Gastrocnemius medialis (tissue), 4 donors: ENCODE data around the gene TIA1. TPM values are rescaled to one million over a fixed set of nuclear protein-coding genes. Genes with fewer than 3 reads are reported as not detected.
A peak's percentile ranks its signal among the peaks of the same experiment; 100 is the strongest.

ENCODE experiments used
- ATAC-seq, 2 donors: fragments of 150-250 bp; one replicate each; pipeline ENCODE4 v1.9.1; 2016
- DNase-seq, 2 donors: peaks; one replicate each; pipeline ENCODE4 v3.0.0-alpha.2; 2019
- H3K27ac ChIP-seq, 4 donors: fragments of 200-600 bp; sonication (generic); 1 replicate in 1 of 4; 2 replicates in 3 of 4; pipeline ENCODE4 v1.5.1; 2016 to 2018; ENCODE audit warnings: mild to moderate bottlenecking in 2 of 4, moderate library complexity in 1 of 4
- H3K27me3 ChIP-seq, 3 donors: fragments of 200-600 bp; sonication (generic) in 2 of 3; 1 replicate in 1 of 3; 2 replicates in 2 of 3; pipeline versions ENCODE4 v1.5.1 to v1.6.0; 2016 to 2019; ENCODE audit warnings: mild to moderate bottlenecking in 1 of 3, moderate library complexity in 1 of 3
- H3K36me3 ChIP-seq, 2 donors: fragments of 200-600 bp; sonication (generic) in 1 of 2; one replicate each; pipeline ENCODE4 v1.5.1; 2017 to 2018
- H3K4me1 ChIP-seq, 2 donors: fragments of 200-600 bp; sonication (generic) in 1 of 2; one replicate each; pipeline ENCODE4 v1.5.1; 2016 to 2017; ENCODE audit warnings: mild to moderate bottlenecking in 2 of 2
- H3K4me3 ChIP-seq, 4 donors: fragments of 200-600 bp; sonication (generic) in 3 of 4; 1 replicate in 1 of 4; 2 replicates in 3 of 4; pipeline ENCODE4 v1.5.1; 2016 to 2019; ENCODE audit warnings: mild to moderate bottlenecking in 2 of 4
- H3K9me3 ChIP-seq, 3 donors: fragments of 200-600 bp; sonication (generic) in 2 of 3; 1 replicate in 1 of 3; 2 replicates in 2 of 3; pipeline ENCODE4 v1.5.1; 2016 to 2019
- CTCF ChIP-seq, 5 experiments: fragments of 450-650 bp in 3 of 5; fragments of 200-600 bp in 2 of 5; sonication (generic) in 2 of 5; IDR thresholded peaks in 4 of 5; conservative IDR thresholded peaks in 1 of 5; 1 replicate in 4 of 5; 2 replicates in 1 of 5; pipeline ENCODE4 v1.5.1; 2016 to 2019; ENCODE audit warnings: antibody characterized with exemption in 5 of 5, mild to moderate bottlenecking in 3 of 5, moderate library complexity in 3 of 5
- POLR2A ChIP-seq, 2 donors: fragments of 450-650 bp; IDR thresholded peaks; one replicate each; pipeline ENCODE4 v1.6.1; 2017; ENCODE audit warnings: antibody characterized with exemption in 2 of 2, mild to moderate bottlenecking in 2 of 2, moderate library complexity in 2 of 2
- in situ Hi-C, 4 donors: fragments of 200-750 bp; cut with MboI; loops; one replicate each; pipeline versions ENCODE4 v1.15.0 to v1.8.0; 2017; ENCODE audit warnings: low sequenced_read_pairs in 4 of 4
- intact Hi-C: fragments of 100-400 bp; cut with DNase I; formaldehyde crosslinking; loops from one replicate; pipeline ENCODE4 v1.15.1; 2023; ENCODE audit warnings: low total_unique reads
- total RNA-seq, 4 donors: library from RNA; depleted of rRNA; stranded (reverse); fragments of >200 nt; gene quantifications; one replicate each; pipeline versions ENCODE4 v1.1.0 to v1.2.3, GENCODE V29; 2016

The TIA1 gene
- total RNA-seq, 4 donors from 2014 or later, result 20.2 to 54.8 (median 26.6) TPM

- Histone ChIP-seq H3K27ac (peak overlapping the region; percentile 86 to 94 (median 92)), H3K36me3 (peaks cover 0 to 4% of the 10 kb centered on the region in 2 donors), H3K4me3 (peak overlapping the region; percentile 71 to 95 (median 78)), H3K4me1 (peaks cover 49 to 51% of the 10 kb centered on the region in 2 donors), H3K9me3 (no peaks in the 10 kb centered on the region), H3K27me3 (no peaks in the 10 kb centered on the region)
- DNase-seq, result peak; percentile 58 to 77
- intact Hi-C loops (loop anchor here (5.0 kb wide), 1 partner anchor 516 kb away; the partner anchor contains the start of gene ANXA4), in situ Hi-C loops (no loop called here)
- TF ChIP-seq POLR2A (IDR thresholded peaks at IDR 0.05), result no peak
- TF ChIP-seq CTCF (IDR thresholded peaks at IDR 0.05 in 4 of 5, conservative IDR thresholded peaks at IDR 0.05 in 1 of 5), result no peak
- peak; percentile 36 to 37 for ATAC-seq
Measured at GRCh38 chr2:70258532-70258875, 10.1 kb upstream of the TIA1 start.

- H3K4me3 ChIP-seq, result no peak overlapping the region
- ATAC-seq (no peak), DNase-seq (no peak)
- in situ Hi-C loops (no loop called here), intact Hi-C loops (loop anchor here (5.0 kb wide), 1 partner anchor 513 kb away; the partner anchor contains the start of gene ANXA4)
- no peak overlapping the region for H3K27ac ChIP-seq
- peaks cover 24 to 26% of the 10 kb centered on the region in 2 donors for H3K4me1 ChIP-seq
- no peaks in the 10 kb centered on the region for H3K27me3 ChIP-seq
- H3K36me3 ChIP-seq, result no peaks in the 10 kb centered on the region
- TF ChIP-seq CTCF (IDR thresholded peaks at IDR 0.05 in 4 of 5, conservative IDR thresholded peaks at IDR 0.05 in 1 of 5), result no peak
- TF ChIP-seq POLR2A (IDR thresholded peaks at IDR 0.05), result no peak
- H3K9me3 ChIP-seq, result no peaks in the 10 kb centered on the region
Measured at GRCh38 chr2:70255637-70256314, 7.3 kb upstream of the TIA1 start.

DNA sequence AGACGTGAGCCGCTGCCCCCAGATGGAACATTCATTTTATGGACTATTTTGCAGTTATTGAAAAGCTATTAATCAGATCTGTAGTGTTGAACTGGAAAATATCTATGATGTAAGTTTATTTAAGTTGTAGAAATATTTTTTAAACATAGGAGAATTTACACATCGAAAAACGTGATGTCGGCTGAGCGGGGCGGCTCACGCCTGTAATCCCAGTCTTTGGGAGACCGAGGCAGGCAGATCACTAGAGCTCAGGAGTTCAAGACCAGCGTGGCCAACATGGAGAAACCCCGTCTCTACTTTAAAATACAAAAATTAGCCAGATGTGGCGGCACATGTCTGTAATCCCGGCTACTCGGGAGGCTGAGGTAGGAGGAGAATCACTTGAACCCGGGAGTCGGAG is 2.0 kb upstream of the TIA1 start:
- Histone ChIP-seq H3K27me3 (no peaks in the 10 kb centered on the region), H3K27ac (no peak overlapping the region), H3K9me3 (no peaks in the 10 kb centered on the region), H3K36me3 (no peaks in the 10 kb centered on the region), H3K4me1 (peaks cover 12 to 21% of the 10 kb centered on the region in 2 donors), H3K4me3 (no peak overlapping the region)
- DNase-seq (no peak), ATAC-seq (no peak)
- in situ Hi-C loops, result no loop called here
- TF ChIP-seq CTCF (IDR thresholded peaks at IDR 0.05 in 4 of 5, conservative IDR thresholded peaks at IDR 0.05 in 1 of 5) (no peak), POLR2A (IDR thresholded peaks at IDR 0.05) (no peak)
- intact Hi-C loops, result no loop called here

GRCh38 chr2:70247364-70248180 is 856 bp downstream of the TIA1 start:
- H3K4me1 ChIP-seq, result peaks cover 25 to 33% of the 10 kb centered on the region in 2 donors
- TF ChIP-seq POLR2A (IDR thresholded peaks at IDR 0.05) (no peak), CTCF (IDR thresholded peaks at IDR 0.05 in 4 of 5, conservative IDR thresholded peaks at IDR 0.05 in 1 of 5) (no peak)
- no peak for DNase-seq
- H3K27ac ChIP-seq, result peak overlapping the region; percentile 94 to 99 (median 95)
- H3K27me3 ChIP-seq, result no peaks in the 10 kb centered on the region
- no peak for ATAC-seq
- peak overlapping the region; percentile 87 to 99 (median 92) for H3K4me3 ChIP-seq
- H3K36me3 ChIP-seq, result no peaks in the 10 kb centered on the region
- no peaks in the 10 kb centered on the region for H3K9me3 ChIP-seq
- intact Hi-C loops (loop anchor here (1.0 to 5.0 kb wide), 8 partner anchors 10 to 883 kb away; partner anchors contain the start of genes AAK1, MCEE, MPHOSPH10 and PCBP1), in situ Hi-C loops (no loop called here)
